Sigmoid colon (tissue), 7 donors: ENCODE data around the gene CEACAM4. TPM values are rescaled to one million over a fixed set of nuclear protein-coding genes. Genes with fewer than 3 reads are reported as not detected.
A peak's percentile ranks its signal among the peaks of the same experiment; 100 is the strongest.

Experiments used
- DNase-seq: peaks from one replicate; pipeline ENCODE4 v3.0.0-alpha.2; 2019
- H3K27ac ChIP-seq, 4 donors: fragments of 200-600 bp; sonication (generic); one replicate each; pipeline ENCODE4 v1.5.1; 2016 to 2019; ENCODE audit warnings: mild to moderate bottlenecking in 1 of 4
- H3K27me3 ChIP-seq, 3 donors: fragments of 200-600 bp; sonication (generic); one replicate each; pipeline ENCODE4 v1.5.1; 2019; ENCODE audit warnings: mild to moderate bottlenecking in 1 of 3
- H3K36me3 ChIP-seq, 4 donors: fragments of 200-600 bp; sonication (generic); one replicate each; pipeline ENCODE4 v1.5.1; 2016 to 2019
- H3K4me1 ChIP-seq, 4 donors: fragments of 200-600 bp; sonication (generic); one replicate each; pipeline ENCODE4 v1.5.1; 2017 to 2019
- H3K4me3 ChIP-seq, 4 donors: fragments of 200-600 bp; sonication (generic); one replicate each; pipeline ENCODE4 v1.5.1; 2017 to 2019; ENCODE audit warnings: mild to moderate bottlenecking in 2 of 4, moderate library complexity in 1 of 4
- H3K9me3 ChIP-seq, 4 donors: fragments of 200-600 bp in 3 of 4; sonication (generic) in 3 of 4; one replicate each; pipeline versions ENCODE4 v1.5.1 to v1.6.1; 2013 to 2019
- EP300 ChIP-seq, 4 donors: sonication (generic); formaldehyde crosslinking; IDR thresholded peaks; one replicate each; pipeline ENCODE4 v1.6.1; 2017; ENCODE audit warnings: antibody characterized with exemption in 4 of 4
- POLR2A ChIP-seq, 2 donors: fragments of 450-650 bp; IDR thresholded peaks; one replicate each; pipeline ENCODE4 v1.6.1; 2016; ENCODE audit warnings: antibody characterized with exemption in 2 of 2, mild to moderate bottlenecking in 2 of 2, moderate library complexity in 2 of 2
- POLR2AphosphoS5 ChIP-seq, 4 donors: sonication (generic); formaldehyde crosslinking; IDR thresholded peaks; one replicate each; pipeline ENCODE4 v1.6.1; 2017; ENCODE audit warnings: antibody characterized with exemption in 4 of 4
- WGBS, 2 donors: extraction: QIAGEN DNeasy Blood & Tissue Kit; methylation state at CpG; one replicate each; pipeline ENCODE4 v1.1.7; 2013; 5-methylcytosine and 5-hydroxymethylcytosine counted together
- intact Hi-C: fragments of 100-400 bp; cut with DNase I; formaldehyde crosslinking; loops from one replicate; pipeline ENCODE4 v1.15.1; 2023
- polyA plus RNA-seq, 3 donors: library from polyadenylated mRNA; stranded (reverse); fragments of 200-250 nt; gene quantifications; one replicate each; pipeline ENCODE4 v1.2.3, GENCODE V29; 2013
- total RNA-seq, 4 donors: library from RNA; depleted of rRNA; stranded (reverse); fragments of >200 nt; gene quantifications; one replicate each; pipeline ENCODE4 v1.1.0, GENCODE V29; 2016
- TF ChIP-seq, protein P1 (sequence below), 4 experiments: fragments of 450-650 bp in 3 of 4; fragments of 200-600 bp in 1 of 4; IDR thresholded peaks; one replicate each; pipeline ENCODE4 v1.5.1; 2016 to 2019; ENCODE audit warnings: antibody characterized with exemption in 4 of 4, mild to moderate bottlenecking in 3 of 4, moderate library complexity in 2 of 4
- donor health status: healthy with polysubstance abuse.
- donor health status: Bipolar disorder and iron deficiency.
- donor health status: healthy.

CEACAM4 gene
- total and polyA plus RNA-seq, 7 donors: 1.6 to 3.6 (median 1.9) TPM; not detected in 4

- intact Hi-C loops: loop anchor here (2.0 kb wide), 1 partner anchor 105 kb away; no protein-coding TSS in a partner anchor
- H3K27ac ChIP-seq: no peak overlapping the region
- H3K36me3 ChIP-seq: no peaks in the 10 kb centered on the region
- peaks cover 0 to 18% (median 9%) of the 10 kb centered on the region in 3 donors for H3K27me3 ChIP-seq
- H3K9me3 ChIP-seq: no peaks in the 10 kb centered on the region
- no peak for DNase-seq
- no peak overlapping the region for H3K4me3 ChIP-seq
- no peaks in the 10 kb centered on the region for H3K4me1 ChIP-seq
- WGBS, 2 donors: 0 to 5% methylated on average over 6 of the region's 6 CpGs
- TF ChIP-seq EP300 (IDR thresholded peaks at IDR 0.05) (no peak), POLR2A (IDR thresholded peaks at IDR 0.05) (no peak), POLR2AphosphoS5 (IDR thresholded peaks at IDR 0.05) (no peak)
- TF ChIP-seq, protein P1, sequence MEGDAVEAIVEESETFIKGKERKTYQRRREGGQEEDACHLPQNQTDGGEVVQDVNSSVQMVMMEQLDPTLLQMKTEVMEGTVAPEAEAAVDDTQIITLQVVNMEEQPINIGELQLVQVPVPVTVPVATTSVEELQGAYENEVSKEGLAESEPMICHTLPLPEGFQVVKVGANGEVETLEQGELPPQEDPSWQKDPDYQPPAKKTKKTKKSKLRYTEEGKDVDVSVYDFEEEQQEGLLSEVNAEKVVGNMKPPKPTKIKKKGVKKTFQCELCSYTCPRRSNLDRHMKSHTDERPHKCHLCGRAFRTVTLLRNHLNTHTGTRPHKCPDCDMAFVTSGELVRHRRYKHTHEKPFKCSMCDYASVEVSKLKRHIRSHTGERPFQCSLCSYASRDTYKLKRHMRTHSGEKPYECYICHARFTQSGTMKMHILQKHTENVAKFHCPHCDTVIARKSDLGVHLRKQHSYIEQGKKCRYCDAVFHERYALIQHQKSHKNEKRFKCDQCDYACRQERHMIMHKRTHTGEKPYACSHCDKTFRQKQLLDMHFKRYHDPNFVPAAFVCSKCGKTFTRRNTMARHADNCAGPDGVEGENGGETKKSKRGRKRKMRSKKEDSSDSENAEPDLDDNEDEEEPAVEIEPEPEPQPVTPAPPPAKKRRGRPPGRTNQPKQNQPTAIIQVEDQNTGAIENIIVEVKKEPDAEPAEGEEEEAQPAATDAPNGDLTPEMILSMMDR (IDR thresholded peaks at IDR 0.05): peak; percentile 37 to 83 (median 70)
These were observed 15.1 kb upstream of the CEACAM4 start for GRCh38 chr19:41641879-41642485.

- 32 to 33% methylated on average over 6 of the region's 6 CpGs for WGBS, 2 donors
- H3K4me1 ChIP-seq: no peaks in the 10 kb centered on the region
- peaks cover 0 to 20% (median 9%) of the 10 kb centered on the region in 3 donors for H3K27me3 ChIP-seq
- no peak for TF ChIP-seq POLR2A (IDR thresholded peaks at IDR 0.05)
- no peak for TF ChIP-seq POLR2AphosphoS5 (IDR thresholded peaks at IDR 0.05)
- no peak for TF ChIP-seq EP300 (IDR thresholded peaks at IDR 0.05)
- TF ChIP-seq, protein P1 (IDR thresholded peaks at IDR 0.05): no peak
- no peak for DNase-seq
- no peaks in the 10 kb centered on the region for H3K36me3 ChIP-seq
- H3K27ac ChIP-seq: no peak overlapping the region
- H3K4me3 ChIP-seq: no peak overlapping the region
- intact Hi-C loops: no loop called here
- H3K9me3 ChIP-seq: no peaks in the 10 kb centered on the region
These were observed 11.8 kb upstream of the CEACAM4 start for GRCh38 chr19:41638641-41639081.

- Histone ChIP-seq H3K27me3 (peaks cover 0 to 20% (median 9%) of the 10 kb centered on the region in 3 donors), H3K36me3 (no peaks in the 10 kb centered on the region), H3K9me3 (no peaks in the 10 kb centered on the region), H3K4me3 (no peak overlapping the region), H3K27ac (no peak overlapping the region), H3K4me1 (no peaks in the 10 kb centered on the region)
- 64 to 76% methylated on average over 2 of the region's 2 CpGs for WGBS, 2 donors
- TF ChIP-seq POLR2AphosphoS5 (IDR thresholded peaks at IDR 0.05): no peak
- TF ChIP-seq, protein P1 (IDR thresholded peaks at IDR 0.05): no peak
- no peak for TF ChIP-seq POLR2A (IDR thresholded peaks at IDR 0.05)
- no peak for TF ChIP-seq EP300 (IDR thresholded peaks at IDR 0.05)
- intact Hi-C loops: no loop called here
- DNase-seq: no peak
These were observed 10.6 kb upstream of the CEACAM4 start for GRCh38 chr19:41637484-41637883.

DNA sequence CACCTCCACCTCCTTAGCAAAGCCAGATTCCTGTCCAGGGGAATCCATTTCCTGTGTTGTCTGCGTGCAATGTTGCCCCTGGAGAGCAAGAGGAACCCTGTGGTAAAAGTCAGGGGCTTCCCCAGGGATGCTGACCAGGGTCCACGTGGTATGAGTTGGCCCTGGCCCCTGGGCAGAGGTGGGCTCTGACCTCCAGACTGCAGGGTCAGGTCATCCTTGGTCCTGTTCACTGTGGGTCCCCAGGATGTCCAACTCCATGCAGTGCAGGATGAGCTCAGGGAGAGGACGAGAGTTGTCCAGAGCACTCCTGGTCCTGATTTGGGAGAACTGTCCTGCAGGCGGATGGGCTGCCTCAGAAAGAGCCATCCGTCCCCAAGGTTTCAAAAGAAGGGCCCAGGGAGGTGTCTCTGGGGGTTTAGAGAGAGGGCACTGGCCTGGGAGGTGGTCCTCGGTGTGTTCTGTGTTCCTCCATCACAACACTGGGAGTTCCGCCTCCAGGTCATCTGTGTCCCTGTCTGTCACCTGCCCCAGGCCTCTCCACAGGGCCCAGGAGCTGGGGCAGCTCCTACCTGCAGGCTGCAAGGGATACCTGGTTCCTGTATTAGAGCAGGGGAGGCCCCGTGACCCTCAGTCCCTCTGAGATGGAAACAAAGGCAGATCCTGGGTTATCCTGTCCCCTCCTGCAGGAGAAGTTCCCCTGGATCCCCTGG, 1.2 kb upstream of the CEACAM4 start:
- no peak for DNase-seq
- Histone ChIP-seq H3K27ac (no peak overlapping the region), H3K4me3 (no peak overlapping the region), H3K27me3 (peaks cover 0 to 24% (median 0%) of the 10 kb centered on the region in 3 donors), H3K4me1 (peaks cover 0 to 2% (median 0%) of the 10 kb centered on the region in 4 donors), H3K36me3 (no peaks in the 10 kb centered on the region), H3K9me3 (peaks cover 0 to 5% (median under 1%) of the 10 kb centered on the region in 4 donors)
- WGBS, 2 donors: 65 to 75% methylated on average over 8 of the region's 8 CpGs
- no peak for TF ChIP-seq EP300 (IDR thresholded peaks at IDR 0.05)
- no peak for TF ChIP-seq POLR2AphosphoS5 (IDR thresholded peaks at IDR 0.05)
- no peak for TF ChIP-seq POLR2A (IDR thresholded peaks at IDR 0.05)
- TF ChIP-seq, protein P1 (IDR thresholded peaks at IDR 0.05): no peak
- intact Hi-C loops: no loop called here
